ENCODE results near the gene EIPR1. TPM values are rescaled to one million over a fixed set of nuclear protein-coding genes. Genes with fewer than 3 reads are reported as not detected.
"Not testable (repeated sequence)": the region's sequence is repeated elsewhere in the genome, so short reads cannot be mapped to it uniquely, and the experiment has no call there.

EIPR1 gene
- total RNA-seq, 4 donors from 2014 or later, result 26.1 to 51.6 (median 40.0) TPM

DNA sequence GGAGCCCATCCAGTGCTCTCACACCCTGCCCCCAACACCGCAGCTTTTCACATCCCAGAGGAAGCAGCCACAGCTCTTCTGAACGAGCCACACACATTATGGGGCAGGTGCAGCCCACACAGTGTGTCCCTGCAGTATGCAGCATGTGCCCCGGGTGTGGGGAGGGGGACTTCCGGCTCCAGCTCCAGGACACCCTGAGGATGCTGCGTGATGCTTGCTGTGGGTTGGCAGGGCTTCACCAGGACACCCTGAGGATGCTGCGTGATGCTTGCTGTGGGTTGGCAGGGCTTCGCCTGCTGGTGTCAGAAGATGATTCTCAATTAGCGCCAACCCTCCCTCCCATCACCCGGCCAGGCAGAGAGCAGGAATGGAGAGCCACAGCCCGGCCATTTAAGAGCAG is 193.9 kb downstream of the EIPR1 start:
- DNase-seq, result no peak
- WGBS, 2 donors, result 89 to 93% methylated on average over 7 to 8 of the region's 10 CpGs
- intact Hi-C loops (cut with DNase I), result loop anchor here (10.0 kb wide), 1 partner anchor 281 kb away; no protein-coding TSS in a partner anchor

DNA sequence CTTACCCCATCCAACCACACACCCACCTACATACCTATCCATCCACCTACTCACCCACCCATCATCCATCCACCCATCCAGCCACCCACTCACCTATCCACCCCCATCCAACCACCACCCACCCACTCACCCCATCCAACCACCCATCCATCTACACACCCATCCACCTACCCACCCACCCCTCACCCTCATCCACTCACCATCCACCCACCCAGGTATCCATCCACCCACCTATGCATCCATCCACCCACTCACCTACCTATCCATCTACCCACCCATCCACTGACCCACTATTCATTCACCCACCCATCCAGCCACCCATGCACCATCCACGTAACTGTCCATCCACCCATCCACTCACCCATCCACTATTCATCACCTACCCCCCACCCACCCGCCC is 194.8 kb downstream of the EIPR1 start:
- no peaks in the 10 kb centered on the region for H3K27me3 ChIP-seq
- no peak overlapping the region for H3K27ac ChIP-seq
- H3K4me3 ChIP-seq (replicated peaks in 1 of 3), result no peak overlapping the region
- no peak for DNase-seq
- intact Hi-C loops (cut with DNase I), result loop anchor here (10.0 kb wide), 1 partner anchor 282 kb away; no protein-coding TSS in a partner anchor
- no peaks in the 10 kb centered on the region for H3K9me3 ChIP-seq
- H3K4me1 ChIP-seq, result peaks cover 3 to 10% of the 10 kb centered on the region in 2 donors
- H3K36me3 ChIP-seq, result peaks cover 0 to 3% of the 10 kb centered on the region in 2 donors
- 98 to 99% methylated on average over 2 of the region's 2 CpGs for WGBS, 2 donors
- TF ChIP-seq POLR2A (IDR thresholded peaks at IDR 0.05) (no peak), CTCF (IDR thresholded peaks at IDR 0.05) (no peak)

More for the DNA sequence above, 193.9 kb downstream of the EIPR1 start:
- Histone ChIP-seq H3K36me3 (peaks cover 0 to 3% of the 10 kb centered on the region in 2 donors), H3K4me3 (replicated peaks in 1 of 3) (no peak overlapping the region), H3K9me3 (no peaks in the 10 kb centered on the region), H3K4me1 (peaks cover 0 to 4% of the 10 kb centered on the region in 2 donors), H3K27ac (no peak overlapping the region), H3K27me3 (no peaks in the 10 kb centered on the region)
- TF ChIP-seq POLR2A (IDR thresholded peaks at IDR 0.05) (no peak), CTCF (IDR thresholded peaks at IDR 0.05) (no peak)

DNA sequence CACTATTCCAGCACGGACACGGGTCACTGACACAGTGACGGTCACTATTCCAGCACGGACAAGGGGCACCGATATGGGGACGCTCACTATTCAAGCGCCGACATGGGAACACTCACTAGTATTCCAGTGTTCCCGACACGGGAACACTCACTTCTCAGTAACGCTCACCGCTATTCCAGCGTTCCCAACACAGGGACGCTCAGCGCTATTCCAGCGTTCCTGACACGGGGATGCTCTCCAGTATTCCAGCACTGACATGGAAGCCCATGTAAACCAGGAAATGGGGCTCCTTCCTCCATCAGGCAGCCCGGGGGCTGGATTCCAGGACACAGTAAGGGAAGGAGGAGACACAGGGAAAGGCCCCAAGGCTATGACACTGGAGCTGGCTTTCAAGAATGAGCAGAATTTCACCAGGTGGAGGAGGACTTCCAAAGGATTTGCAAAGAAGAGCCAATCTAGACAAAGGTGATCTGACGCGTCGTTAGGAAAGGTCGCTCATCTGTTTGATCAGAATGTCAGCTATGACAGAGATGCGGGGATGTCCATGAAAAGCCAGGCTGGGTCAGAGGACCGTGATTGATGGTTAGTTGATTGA is 196.1 kb downstream of the EIPR1 start:
- Histone ChIP-seq H3K36me3 (no peaks in the 10 kb centered on the region), H3K4me3 (replicated peaks in 1 of 3) (no peak overlapping the region), H3K4me1 (peaks cover 3 to 10% of the 10 kb centered on the region in 2 donors), H3K27me3 (no peaks in the 10 kb centered on the region), H3K27ac (no peak overlapping the region), H3K9me3 (no peaks in the 10 kb centered on the region)
- intact Hi-C loops (cut with DNase I), result loop anchor here (10.0 kb wide), 1 partner anchor 283 kb away; no protein-coding TSS in a partner anchor
- 91 to 92% methylated on average over 24 of the region's 24 CpGs for WGBS, 2 donors
- no peak for DNase-seq
- TF ChIP-seq CTCF (IDR thresholded peaks at IDR 0.05) (no peak), POLR2A (IDR thresholded peaks at IDR 0.05) (no peak)

GRCh38 chr2:3180909-3181221 is 196.8 kb downstream of the EIPR1 start:
- intact Hi-C loops (cut with DNase I), result loop anchor here (10.0 kb wide), 1 partner anchor 284 kb away; no protein-coding TSS in a partner anchor
- not testable (repeated sequence) for H3K36me3 ChIP-seq; H3K27ac ChIP-seq; DNase-seq; H3K4me3 ChIP-seq (replicated peaks in 1 of 3); H3K9me3 ChIP-seq; H3K27me3 ChIP-seq
- WGBS, 2 donors, result 78 to 79% methylated on average over 30 of the region's 30 CpGs
- peaks cover 3 to 10% of the 10 kb centered on the region in 2 donors for H3K4me1 ChIP-seq

DNA sequence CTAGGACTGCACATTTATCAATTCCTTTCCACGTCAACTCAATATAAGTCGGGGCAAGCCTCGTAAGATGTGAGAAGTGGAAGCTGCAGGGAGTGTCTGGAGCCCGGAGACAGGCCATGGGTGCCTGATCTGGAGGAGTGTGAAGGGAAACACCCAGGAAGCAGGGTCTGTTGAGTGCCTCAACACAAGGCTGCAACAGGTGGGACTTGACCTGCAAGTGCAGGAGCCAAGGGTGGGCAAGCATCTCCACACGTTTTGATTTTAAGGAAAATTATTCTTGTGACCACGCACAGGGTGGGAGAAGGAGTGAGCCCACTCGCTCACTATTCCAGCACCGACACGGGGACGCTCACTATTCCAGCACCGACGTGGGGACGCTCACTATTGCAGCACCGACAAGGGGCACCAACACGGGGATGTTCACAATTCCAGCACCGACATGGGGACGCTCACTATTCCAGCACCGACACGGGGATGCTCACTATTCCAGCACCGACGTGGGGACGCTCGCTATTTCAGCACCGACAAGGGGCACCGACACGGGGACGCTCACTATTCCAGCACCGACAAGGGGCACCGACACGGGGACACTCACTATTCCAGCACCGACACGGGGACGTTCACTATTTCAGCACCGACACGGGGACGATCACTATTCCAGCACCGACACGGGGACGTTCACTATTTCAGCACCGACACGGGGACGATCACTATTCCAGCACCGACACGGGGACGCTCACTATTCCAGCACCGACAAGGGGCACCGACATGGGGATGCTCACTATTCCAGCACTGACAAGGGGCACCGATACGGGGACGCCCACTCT is 197.3 kb downstream of the EIPR1 start:
- no peaks in the 10 kb centered on the region for H3K36me3 ChIP-seq
- peaks cover 3 to 10% of the 10 kb centered on the region in 2 donors for H3K4me1 ChIP-seq
- no peak for TF ChIP-seq POLR2A (IDR thresholded peaks at IDR 0.05)
- TF ChIP-seq CTCF (IDR thresholded peaks at IDR 0.05), result no peak
- intact Hi-C loops (cut with DNase I), result loop anchor here (10.0 kb wide), 1 partner anchor 285 kb away; no protein-coding TSS in a partner anchor
- WGBS, 2 donors, result 81 to 84% methylated on average over 50 of the region's 50 CpGs
- H3K27me3 ChIP-seq, result no peaks in the 10 kb centered on the region
- no peak for DNase-seq
- no peak overlapping the region for H3K4me3 ChIP-seq (replicated peaks in 1 of 3)
- no peaks in the 10 kb centered on the region for H3K9me3 ChIP-seq
- H3K27ac ChIP-seq, result no peak overlapping the region
